ENCODE measurements around the gene TCF12. TPM values are rescaled to one million over a fixed set of nuclear protein-coding genes. Genes with fewer than 3 reads are reported as not detected.
A peak's percentile ranks its signal among the peaks of the same experiment; 100 is the strongest.

Gene TCF12
- total RNA-seq, 1 experiment from 2014 or later: 76.7 TPM

DNA sequence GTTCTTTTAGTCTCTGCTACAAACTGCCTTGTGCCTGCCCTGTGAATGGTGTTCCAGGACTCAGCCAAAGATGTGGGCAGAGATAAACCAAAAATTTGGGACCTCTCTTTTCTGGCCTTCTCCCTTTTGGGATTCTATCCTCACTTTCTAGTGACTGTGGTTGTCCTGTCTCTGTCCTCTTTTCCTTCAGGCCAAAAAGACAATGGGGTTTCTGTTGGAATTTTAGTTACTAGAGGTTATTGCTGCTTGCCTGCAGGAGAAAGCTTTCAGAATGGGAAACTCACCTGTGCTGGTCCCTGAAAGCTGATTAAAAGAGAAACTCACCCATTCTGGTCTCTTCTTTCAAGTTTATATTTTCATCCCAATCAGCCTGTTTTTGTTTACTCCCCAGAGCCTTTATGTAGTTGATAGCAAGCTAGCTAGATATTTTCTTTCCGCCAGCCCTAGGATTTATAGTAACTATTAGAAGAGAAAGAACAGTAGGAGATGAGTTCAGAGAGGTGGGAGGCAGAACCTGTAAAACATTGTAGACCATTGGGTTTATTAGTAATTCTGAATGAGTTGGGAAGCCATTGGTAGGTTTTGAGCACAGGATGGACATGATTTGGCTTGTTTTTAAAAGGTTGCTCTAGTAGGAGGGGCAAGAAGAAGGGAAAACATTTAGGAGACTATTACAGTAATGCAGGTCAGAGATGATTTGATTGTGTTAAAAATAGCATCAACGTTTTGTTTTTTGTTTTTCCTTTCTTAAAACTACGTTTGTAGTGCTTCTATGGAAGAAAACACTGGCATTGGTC, 138.9 kb downstream of the TCF12 start:
- Mint-ChIP-seq H3K4me3 (no peak overlapping the region), H3K9me3 (no peaks in the 10 kb centered on the region), H3K4me1 (peaks cover 49 to 52% of the 10 kb centered on the region in 2 experiments), H3K27me3 (ENCODE audit: low read depth) (no peaks in the 10 kb centered on the region), H3K27ac (peak overlapping the region; percentile 4 to 87 (median 62); a peak in 5 of 7 replicates), H3K36me3 (ENCODE audit: insufficient read depth in 1 of 3, low read depth in 3 of 3) (no peaks in the 10 kb centered on the region)
- Histone ChIP-seq H4K91ac (ENCODE audit: insufficient read length, low read depth, low read length) (no peak overlapping the region), H3K27me3 (ENCODE audit: insufficient read depth, low read length) (no peaks in the 10 kb centered on the region), H4K20me1 (ENCODE audit: control insufficient read depth, insufficient read depth, insufficient read length) (no peaks in the 10 kb centered on the region), H3K23me2 (ENCODE audit: insufficient read length, low read depth, low read length, poor library complexity, severe bottlenecking) (no peaks in the 10 kb centered on the region), H3K4ac (ENCODE audit: low read depth, low read length) (no peak overlapping the region), H2BK15ac (ENCODE audit: low read depth, low read length) (no peak overlapping the region), H3K14ac (ENCODE audit: insufficient read depth, low read length) (no peak overlapping the region), H3K4me1 (ENCODE audit: insufficient read depth, low read length) (peaks cover 3% of the 10 kb centered on the region), H3T11ph (ENCODE audit: low read length) (no peak overlapping the region), H3K79me1 (ENCODE audit: insufficient read depth, low read depth, low read length, poor library complexity, severe bottlenecking) (peaks cover 3% of the 10 kb centered on the region), H3K4me2 (ENCODE audit: insufficient read depth, insufficient read length, low read length) (no peak overlapping the region), H3K18ac (ENCODE audit: insufficient read length, low read depth, low read length) (no peak overlapping the region), H4K8ac (replicated peaks; ENCODE audit: insufficient read length, low read depth, low read length) (no peak overlapping the region), H3K27ac (ENCODE audit: insufficient read length, low read depth, low read length) (no peak overlapping the region), H3K9me3 (ENCODE audit: control insufficient read depth, low read depth, low read length) (no peaks in the 10 kb centered on the region), H3K56ac (ENCODE audit: insufficient read length, low read depth, low read length) (no peak overlapping the region), H2AK5ac (ENCODE audit: insufficient read length, low read length) (no peak overlapping the region), H2AFZ (ENCODE audit: low read length) (no peak overlapping the region), H3K23ac (ENCODE audit: insufficient read length, low read depth, low read length) (no peak overlapping the region), H2BK5ac (ENCODE audit: insufficient read length, low read length) (no peak overlapping the region), H3K79me2 (ENCODE audit: insufficient read depth, low read length) (peaks cover 4% of the 10 kb centered on the region; the same call in 1 of the 2 replicates), H3K9ac (ENCODE audit: extremely low read depth, insufficient read length, low read length) (no peak overlapping the region), H4K5ac (ENCODE audit: insufficient read length, low read depth, low read length) (no peak overlapping the region), H2BK12ac (ENCODE audit: insufficient read length, low read depth, low read length) (no peak overlapping the region), H2BK120ac (ENCODE audit: low read depth, low read length, poor library complexity, severe bottlenecking) (no peak overlapping the region), H2BK20ac (ENCODE audit: low read depth, low read length, poor library complexity, severe bottlenecking) (no peak overlapping the region)
- no CpG with 5 or more reads among the region's 3 CpGs for WGBS (ENCODE audit: extremely low coverage, insufficient read length, low lambda C conversion rate)
- TF ChIP-seq, protein P1, sequence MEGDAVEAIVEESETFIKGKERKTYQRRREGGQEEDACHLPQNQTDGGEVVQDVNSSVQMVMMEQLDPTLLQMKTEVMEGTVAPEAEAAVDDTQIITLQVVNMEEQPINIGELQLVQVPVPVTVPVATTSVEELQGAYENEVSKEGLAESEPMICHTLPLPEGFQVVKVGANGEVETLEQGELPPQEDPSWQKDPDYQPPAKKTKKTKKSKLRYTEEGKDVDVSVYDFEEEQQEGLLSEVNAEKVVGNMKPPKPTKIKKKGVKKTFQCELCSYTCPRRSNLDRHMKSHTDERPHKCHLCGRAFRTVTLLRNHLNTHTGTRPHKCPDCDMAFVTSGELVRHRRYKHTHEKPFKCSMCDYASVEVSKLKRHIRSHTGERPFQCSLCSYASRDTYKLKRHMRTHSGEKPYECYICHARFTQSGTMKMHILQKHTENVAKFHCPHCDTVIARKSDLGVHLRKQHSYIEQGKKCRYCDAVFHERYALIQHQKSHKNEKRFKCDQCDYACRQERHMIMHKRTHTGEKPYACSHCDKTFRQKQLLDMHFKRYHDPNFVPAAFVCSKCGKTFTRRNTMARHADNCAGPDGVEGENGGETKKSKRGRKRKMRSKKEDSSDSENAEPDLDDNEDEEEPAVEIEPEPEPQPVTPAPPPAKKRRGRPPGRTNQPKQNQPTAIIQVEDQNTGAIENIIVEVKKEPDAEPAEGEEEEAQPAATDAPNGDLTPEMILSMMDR (conservative IDR thresholded peaks at IDR 0.05): no peak
- DNase-seq: no peak

All from H9 (cell line).